K562 treated with DMSO at 1 percent for 48 hours (cell line): ENCODE results near the gene OTOP3. TPM values are rescaled to one million over a fixed set of nuclear protein-coding genes. Genes with fewer than 3 reads are reported as not detected.

ENCODE experiments used
- total RNA-seq: library from RNA; unstranded; fragments of 300-600 nt; gene quantifications from 2 replicates; pipeline ENCODE4 v1.2.3, GENCODE V29; 2022; ENCODE audit warnings: low replicate concordance; ENCODE audit errors: extremely low read depth

The OTOP3 gene
- total RNA-seq, result not detected in 2 replicates

GRCh38 chr17:74935585-74936469 is at the start of gene OTOP3:
Gene OTOP3, plus strand, starts transcription at chr17:74935898. Its CDS starts 24 bp downstream, at chr17:74935922.

GRCh38 chr17:74892974-74893911 is 42.5 kb upstream of the OTOP3 start, which contains the start of gene FADS6:
Gene FADS6, minus strand, starts transcription at chr17:74893633. Its CDS starts 38 bp downstream, at chr17:74893595.

GRCh38 chr17:74922694-74923537 is 12.8 kb upstream of the OTOP3 start, which contains the start of gene USH1G:
Gene USH1G, minus strand, starts transcription at chr17:74923255. Its CDS starts 182 bp downstream, at chr17:74923073.

GRCh38 chr17:74924250-74924948 is 11.3 kb upstream of the OTOP3 start, which contains the start of gene OTOP2:
Gene OTOP2, plus strand, starts transcription at chr17:74924273. Its CDS starts 360 bp downstream, at chr17:74924633.

GRCh38 chr17:74972107-74972972 is 36.6 kb downstream of the OTOP3 start, which contains the start of gene HID1:
Gene HID1, minus strand, starts transcription at chr17:74972759. Its CDS starts 103 bp downstream, at chr17:74972656.

GRCh38 chr17:74987418-74987908 is 51.8 kb downstream of the OTOP3 start, which contains the start of gene CDR2L:
Gene CDR2L, plus strand, starts transcription at chr17:74987632. Its CDS starts 412 bp downstream, at chr17:74988044.

Other genes with a start within 250 kb of the OTOP3 start
- not detected in 2 replicates for gene CD300LF, start 223.0 kb upstream of the OTOP3 start, total RNA-seq
- not detected in 2 replicates for gene RAB37, start 198.6 kb upstream of the OTOP3 start, total RNA-seq
- gene NHERF1, start 187.3 kb upstream of the OTOP3 start, total RNA-seq, result not detected in 2 replicates
- not detected in 2 replicates for gene NAT9, start 159.6 kb upstream of the OTOP3 start, total RNA-seq
- gene GRIN2C, start 76.0 kb upstream of the OTOP3 start, total RNA-seq, result not detected in 2 replicates
- gene FDXR, start 62.9 kb upstream of the OTOP3 start, total RNA-seq, result not detected in 2 replicates
- not detected in 2 replicates for gene FADS6, start 42.3 kb upstream of the OTOP3 start, total RNA-seq
- not detected in 2 replicates for gene USH1G, start 12.6 kb upstream of the OTOP3 start, total RNA-seq
- not detected in 2 replicates for gene OTOP2, start 11.6 kb upstream of the OTOP3 start, total RNA-seq
- not detected in 2 replicates for gene HID1, start 36.9 kb downstream of the OTOP3 start, total RNA-seq
- gene CDR2L, start 51.7 kb downstream of the OTOP3 start, total RNA-seq, result not detected in 2 replicates
- not detected in 2 replicates for gene MRPL58, start 76.8 kb downstream of the OTOP3 start, total RNA-seq
- gene ATP5PD, start 111.1 kb downstream of the OTOP3 start, total RNA-seq, result not detected in 2 replicates
- gene KCTD2, start 111.3 kb downstream of the OTOP3 start, total RNA-seq, result not detected in 2 replicates
- not detected in 2 replicates for gene SLC16A5, start 152.1 kb downstream of the OTOP3 start, total RNA-seq
- gene ARMC7, start 174.1 kb downstream of the OTOP3 start, total RNA-seq, result not detected in 2 replicates
- gene NT5C, start 195.8 kb downstream of the OTOP3 start, total RNA-seq, result not detected in 2 replicates
- gene JPT1, start 218.6 kb downstream of the OTOP3 start, total RNA-seq, result not detected in 2 replicates
- gene SUMO2, start 247.1 kb downstream of the OTOP3 start, total RNA-seq, result not detected in 2 replicates